Fibroblast of peridontal ligament (primary cell): ENCODE measurements around the gene MAGI3.

Source experiments
- DNase-seq: peaks from one replicate; pipeline ENCODE4 v3.0.0-alpha.2; 2010; ENCODE audit errors: extremely low read depth

Gene MAGI3

GRCh38 chr1:113654883-113655282 is 264.6 kb downstream of the MAGI3 start:
- no peak for DNase-seq

DNA sequence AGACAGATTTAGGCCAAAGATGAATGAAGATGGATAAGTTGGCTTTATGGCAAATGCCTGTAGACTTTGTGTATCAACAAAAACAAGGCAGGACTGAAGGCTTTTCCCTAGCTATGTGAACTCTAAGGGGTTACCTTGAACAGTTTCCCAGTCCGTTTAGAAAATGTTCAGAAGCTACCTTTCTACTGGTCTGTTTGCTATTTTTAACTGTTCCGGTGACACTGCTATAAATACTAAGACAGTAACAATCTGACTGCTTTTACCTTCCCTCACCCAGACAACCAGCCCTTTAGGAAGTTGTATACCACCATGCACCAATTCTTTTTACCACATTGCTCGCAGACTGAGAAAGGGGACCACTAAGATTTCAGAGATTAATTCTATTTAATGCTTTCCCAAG is 266.8 kb downstream of the MAGI3 start:
- DNase-seq: no peak

GRCh38 chr1:113657556-113658063 is 267.3 kb downstream of the MAGI3 start:
- DNase-seq: no peak

DNA sequence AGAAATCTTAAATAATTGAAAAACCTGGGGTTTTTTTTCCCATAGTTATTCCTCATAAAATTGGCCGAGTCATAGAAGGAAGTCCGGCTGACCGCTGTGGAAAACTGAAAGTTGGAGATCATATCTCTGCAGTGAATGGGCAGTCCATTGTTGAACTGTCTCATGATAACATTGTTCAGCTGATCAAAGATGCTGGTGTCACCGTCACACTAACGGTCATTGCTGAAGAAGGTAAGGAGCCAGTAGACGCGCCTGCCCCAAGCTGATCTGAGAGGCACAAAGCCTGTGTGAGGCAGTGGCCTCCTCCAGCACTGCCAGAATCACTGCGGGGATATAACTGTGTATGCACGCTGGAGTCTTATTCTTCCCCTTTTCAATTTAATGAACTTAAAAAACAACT is 268.7 kb downstream of the MAGI3 start:
- no peak for DNase-seq

DNA sequence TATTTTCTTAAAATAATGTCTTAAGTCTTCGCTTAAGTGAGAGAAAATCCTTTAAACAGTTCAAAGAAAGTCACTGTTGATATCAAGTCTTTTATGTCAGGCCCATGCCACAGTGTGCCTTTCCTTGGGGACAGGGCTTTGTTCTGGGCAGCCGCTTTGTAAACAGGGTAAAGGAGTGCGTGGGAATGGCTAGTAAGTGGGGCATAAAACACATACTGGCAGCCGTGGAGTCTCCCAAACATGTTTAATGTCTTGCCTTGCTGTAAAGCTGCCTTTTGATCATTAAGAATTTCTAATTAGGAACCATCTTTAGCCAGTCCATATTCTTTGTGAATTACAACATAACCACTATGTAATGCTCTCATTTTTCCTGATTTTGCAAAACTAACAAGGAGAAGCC is 269.2 kb downstream of the MAGI3 start:
- DNase-seq: no peak

DNA sequence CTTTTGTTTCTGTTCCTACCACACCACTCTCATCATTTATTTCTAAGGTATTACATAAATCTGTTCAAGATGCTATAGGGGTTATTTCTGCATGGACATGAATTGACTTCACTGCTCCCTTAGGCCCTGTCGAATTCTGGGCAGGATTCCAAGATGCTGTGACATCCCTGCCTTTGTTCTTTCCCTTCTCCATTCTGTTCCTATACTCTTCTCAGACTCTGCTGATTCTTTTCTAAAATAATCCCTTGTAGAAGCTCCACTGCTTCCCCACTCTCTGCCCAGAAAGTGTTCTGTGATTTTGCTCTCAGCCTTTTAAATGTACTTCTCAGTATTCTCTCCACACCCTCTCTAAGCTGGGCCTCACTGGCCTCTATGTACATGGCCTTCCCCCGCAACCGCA is 269.8 kb downstream of the MAGI3 start:
- no peak for DNase-seq

- DNase-seq: no peak
Measured at GRCh38 chr1:113662101-113662500, 271.8 kb downstream of the MAGI3 start.

DNA sequence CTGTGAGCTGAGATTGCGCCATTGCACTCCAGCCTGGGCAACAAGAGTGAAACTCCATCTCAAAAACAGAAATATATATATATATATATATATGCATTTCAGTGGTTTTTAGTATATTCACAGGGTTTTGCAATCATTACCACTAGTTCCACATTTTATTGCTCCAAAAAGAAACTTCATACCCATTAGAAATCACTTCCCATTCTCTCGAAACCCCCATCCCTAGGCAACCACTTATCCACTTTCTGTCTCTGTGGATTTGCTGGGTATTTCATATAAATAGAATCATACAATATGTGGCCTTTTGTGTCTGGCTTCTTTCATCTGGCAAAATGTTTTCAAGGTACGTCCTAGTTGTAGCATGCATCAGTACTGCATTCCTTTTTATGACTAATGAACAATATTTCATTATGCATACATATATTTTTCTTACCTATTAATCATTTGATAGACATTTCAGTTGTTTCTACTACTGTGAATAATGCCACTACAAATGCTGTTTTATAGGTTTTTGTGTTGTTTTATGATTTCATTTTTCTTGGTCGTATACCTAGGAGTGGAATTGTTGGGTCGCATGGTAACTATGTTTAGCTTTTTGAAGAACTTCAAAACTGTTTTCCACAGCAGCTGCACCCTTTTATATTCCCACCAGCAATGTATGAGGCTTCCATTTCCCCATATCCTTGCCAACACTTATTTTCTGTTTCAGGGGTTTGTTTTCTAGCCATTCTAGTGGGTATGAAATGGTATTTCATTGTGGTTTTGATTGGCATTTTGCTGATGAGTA is 273.0 kb downstream of the MAGI3 start:
- no peak for DNase-seq

DNA sequence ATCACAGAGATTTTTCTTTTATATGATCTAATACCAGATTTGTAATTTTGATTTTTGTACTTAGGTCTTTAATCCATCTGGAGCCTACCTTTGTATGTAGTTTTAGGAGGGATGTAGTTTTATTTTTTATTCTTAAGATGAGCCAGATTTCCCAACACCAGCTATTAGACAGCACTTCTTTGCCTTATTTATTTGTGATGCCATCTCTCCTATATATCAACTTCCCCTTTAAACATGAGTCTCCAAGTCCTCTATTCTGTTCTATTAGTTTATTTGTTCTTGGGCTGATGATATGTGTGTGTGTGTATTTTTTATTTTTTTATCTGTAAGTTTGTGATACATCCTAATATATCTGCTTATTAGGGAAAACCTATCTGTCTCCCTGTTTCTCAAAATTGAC is 274.8 kb downstream of the MAGI3 start:
- DNase-seq: no peak

DNA sequence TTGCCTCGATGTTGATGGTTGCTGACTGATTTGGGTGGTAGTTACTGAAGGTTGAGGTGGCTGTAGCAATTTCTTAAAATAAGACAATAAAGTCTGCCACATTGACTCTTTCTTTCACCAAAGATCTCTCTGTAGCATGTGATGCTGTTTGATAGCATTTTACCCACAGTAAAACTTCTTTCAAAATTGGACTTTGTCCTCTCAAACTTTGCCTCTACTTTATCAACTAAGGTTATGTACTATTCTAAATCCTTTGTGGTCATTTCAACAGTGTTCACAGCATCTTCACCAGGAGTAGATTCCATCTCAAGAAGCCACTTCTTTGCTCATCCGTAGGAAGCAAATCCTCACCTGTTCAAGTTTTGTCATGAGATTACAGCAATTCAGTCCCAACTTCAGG is 275.8 kb downstream of the MAGI3 start:
- no peak for DNase-seq

GRCh38 chr1:113669988-113670387 is 279.7 kb downstream of the MAGI3 start:
- no peak for DNase-seq

DNA sequence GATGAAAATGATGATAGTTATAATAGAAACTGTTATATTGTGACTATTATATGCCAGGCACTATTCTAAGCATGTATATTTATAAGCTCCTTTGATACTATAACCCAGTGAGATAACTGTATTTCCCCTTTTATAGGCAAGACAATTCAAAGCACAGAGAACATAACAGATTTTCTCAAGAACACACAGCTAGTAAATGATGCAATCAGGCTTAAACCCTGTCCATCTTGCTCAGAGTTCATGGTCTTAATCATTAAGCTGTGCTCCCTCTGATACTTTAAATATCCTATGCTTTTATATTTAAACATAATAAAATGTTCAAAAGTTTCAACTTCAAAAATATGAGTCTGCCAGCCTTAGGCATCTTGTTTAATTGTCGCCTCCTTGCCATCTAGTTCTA is 280.3 kb downstream of the MAGI3 start:
- DNase-seq: no peak

DNA sequence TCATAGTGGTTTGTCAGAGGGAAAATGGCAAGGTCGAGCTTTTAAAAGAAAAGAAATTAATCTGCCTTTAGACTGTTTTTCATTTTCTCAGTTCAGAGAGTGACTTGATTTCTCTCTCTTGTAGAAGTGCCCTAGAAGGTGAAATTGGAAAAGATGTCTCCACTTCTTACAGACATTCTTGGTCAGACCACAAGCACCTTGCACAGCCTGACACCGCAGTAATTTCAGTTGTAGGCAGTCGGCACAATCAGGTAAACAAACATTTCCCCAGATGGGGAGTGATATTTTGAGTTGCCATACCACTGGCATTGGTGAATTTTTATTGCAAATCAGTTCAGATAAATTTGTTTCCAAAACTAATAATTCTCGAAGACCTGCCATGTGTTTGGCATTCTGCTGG is 282.2 kb downstream of the MAGI3 start:
- no peak for DNase-seq

GRCh38 chr1:113674591-113674990 is 284.3 kb downstream of the MAGI3 start:
- DNase-seq: no peak

DNA sequence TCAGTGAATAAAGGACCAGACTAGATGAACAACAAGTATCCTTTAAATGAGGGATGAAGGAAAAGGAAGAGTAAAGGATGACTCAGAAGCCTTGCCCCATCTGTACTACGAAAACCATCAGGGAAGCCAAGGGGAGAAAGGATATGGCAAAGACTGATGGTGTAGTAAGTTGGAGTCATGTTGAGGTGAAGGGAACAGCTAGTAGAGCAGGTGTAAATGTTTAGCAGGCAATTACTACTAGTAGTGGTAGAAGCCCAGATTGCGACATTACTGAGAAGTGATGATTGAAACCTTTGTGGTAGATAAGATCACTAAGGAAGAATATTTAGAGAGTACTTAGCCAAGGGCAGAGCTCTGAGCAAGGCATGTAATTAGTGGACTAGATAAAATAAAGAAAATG is 285.0 kb downstream of the MAGI3 start:
- DNase-seq: no peak

DNA sequence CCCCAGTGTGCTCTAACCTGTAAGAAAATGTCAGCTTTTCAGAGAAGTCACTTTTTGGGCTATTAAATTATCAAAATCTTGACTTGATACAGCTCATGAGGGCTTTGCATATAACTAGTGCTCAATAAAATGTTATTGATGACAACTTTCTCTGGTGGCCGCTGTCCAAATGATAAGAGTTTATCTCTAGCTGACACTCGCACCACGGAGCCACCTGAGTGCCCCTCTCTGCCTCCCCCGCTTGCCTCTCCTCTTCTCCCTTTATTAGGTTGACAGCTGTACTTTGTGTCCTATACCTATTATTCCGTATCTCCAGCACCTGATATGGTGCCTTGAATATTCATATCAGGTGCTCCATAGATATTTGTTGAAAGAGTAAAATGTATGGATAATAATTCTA is 286.2 kb downstream of the MAGI3 start:
- no peak for DNase-seq

- peak; percentile 77 for DNase-seq
Measured at GRCh38 chr1:113677250-113678158, 287.2 kb downstream of the MAGI3 start.

DNA sequence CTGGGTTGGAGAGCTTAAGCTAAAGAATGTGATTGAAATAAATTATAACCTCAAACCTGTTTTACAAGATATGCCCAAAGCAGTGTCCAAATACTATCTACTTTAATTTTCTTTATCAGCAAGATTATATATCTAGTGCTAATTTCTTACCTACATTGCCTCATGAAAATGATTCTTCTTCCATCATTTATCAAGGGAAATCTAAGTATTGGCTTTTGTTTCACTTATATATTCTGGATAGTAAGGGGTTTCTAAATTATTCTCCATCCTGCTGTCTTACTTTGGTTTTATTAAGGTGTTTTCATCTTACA is 287.8 kb downstream of the MAGI3 start:
- DNase-seq: no peak

DNA sequence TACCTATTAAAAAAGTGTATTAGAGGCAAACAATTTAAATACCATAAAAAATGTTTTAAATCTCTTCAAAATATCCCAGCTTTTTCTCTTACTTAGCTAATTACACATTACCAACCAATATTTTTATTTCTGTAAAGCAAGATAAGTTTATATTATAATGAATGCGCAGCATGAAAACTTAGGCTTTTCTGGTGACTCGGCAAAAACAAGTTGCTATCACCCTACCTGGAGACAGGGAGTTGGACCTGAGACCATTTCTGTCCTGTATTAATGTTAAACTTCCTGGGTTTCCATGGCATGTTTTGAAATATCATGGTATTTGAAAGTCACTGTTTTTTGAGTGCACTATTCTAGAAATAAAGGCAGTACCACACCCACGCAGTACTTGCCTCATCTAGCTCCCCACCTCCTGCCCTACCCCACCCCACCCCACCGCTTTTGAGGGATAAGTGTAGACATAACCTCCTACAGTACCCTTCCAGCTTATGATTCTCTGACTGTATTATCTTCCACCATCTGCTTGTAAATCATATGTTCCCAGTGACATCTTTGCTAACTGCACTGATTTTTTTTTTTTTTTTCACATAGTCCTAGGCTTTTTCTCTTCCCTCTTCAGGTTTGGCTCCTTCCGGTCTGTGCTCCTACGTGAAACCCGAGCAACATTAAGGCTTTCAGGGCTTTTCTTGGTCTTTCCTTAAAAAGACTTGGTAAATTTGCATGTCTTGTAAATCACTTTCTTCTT is 291.5 kb downstream of the MAGI3 start:
- no peak for DNase-seq

DNA sequence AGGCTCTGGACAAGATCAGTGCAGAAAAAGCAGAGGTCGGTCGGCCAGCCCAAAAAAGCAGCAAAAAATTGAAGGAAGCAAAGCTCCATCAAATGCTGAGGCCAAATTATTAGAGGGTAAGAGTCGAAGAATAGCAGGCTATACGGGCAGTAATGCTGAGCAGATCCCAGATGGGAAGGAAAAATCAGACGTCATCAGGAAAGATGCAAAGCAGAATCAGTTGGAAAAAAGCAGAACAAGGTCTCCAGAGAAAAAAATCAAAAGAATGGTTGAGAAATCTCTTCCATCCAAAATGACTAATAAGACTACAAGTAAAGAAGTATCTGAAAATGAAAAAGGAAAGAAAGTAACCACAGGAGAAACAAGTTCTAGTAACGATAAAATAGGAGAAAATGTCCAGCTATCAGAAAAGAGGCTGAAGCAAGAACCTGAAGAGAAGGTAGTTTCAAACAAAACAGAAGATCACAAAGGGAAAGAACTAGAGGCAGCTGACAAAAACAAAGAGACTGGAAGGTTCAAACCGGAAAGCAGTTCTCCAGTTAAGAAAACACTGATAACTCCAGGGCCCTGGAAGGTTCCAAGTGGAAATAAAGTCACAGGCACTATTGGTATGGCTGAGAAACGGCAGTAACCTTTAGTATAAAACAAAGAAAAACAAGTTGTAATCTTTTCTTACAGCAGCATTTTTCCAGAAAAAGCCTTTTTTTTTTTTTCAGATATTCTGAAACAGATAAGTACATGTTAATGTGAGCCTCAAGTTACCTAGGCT is 293.3 kb downstream of the MAGI3 start:
- peak; percentile 38 for DNase-seq

GRCh38 chr1:113684153-113684541 is 293.8 kb downstream of the MAGI3 start:
- DNase-seq: peak; percentile 63
